DND-41 (cell line): Measurements from ENCODE around the gene AQP2.

Experiments used
- ATAC-seq: fragments of 200-7000 bp; cut with Tn5 transposase; 3 replicates; pipeline ENCODE4 v1.9.1; 2021; ENCODE audit warnings: low read depth; ENCODE audit not compliant: insufficient read depth
- DNase-seq: peaks from one replicate; pipeline ENCODE4 v3.0.0-alpha.2; 2020
- H2AFZ ChIP-seq: 2 replicates; pipeline ENCODE4 v1.6.0; 2012; ENCODE audit warnings: low read depth, low read length
- H3K27ac ChIP-seq: 2 replicates; pipeline ENCODE4 v1.5.1; 2012; ENCODE audit warnings: low read length, inconsistent platforms
- H3K27me3 ChIP-seq: fragments of 200-600 bp; sonication (generic); 2 replicates; pipeline ENCODE4 v1.6.0; 2012; ENCODE audit warnings: low read length, mild to moderate bottlenecking, inconsistent platforms; ENCODE audit not compliant: insufficient read depth, poor library complexity
- H3K36me3 ChIP-seq: 2 replicates; pipeline ENCODE4 v1.5.1; 2012; ENCODE audit warnings: low read length, inconsistent platforms; ENCODE audit not compliant: insufficient read depth
- H3K4me1 ChIP-seq: 2 replicates; pipeline ENCODE4 v1.5.1; 2012; ENCODE audit warnings: mild to moderate bottlenecking, low read length; ENCODE audit not compliant: insufficient read depth
- H3K4me2 ChIP-seq: 2 replicates; pipeline ENCODE4 v1.6.0; 2012; ENCODE audit warnings: mild to moderate bottlenecking, moderate library complexity, low read length, inconsistent platforms; ENCODE audit not compliant: insufficient read depth
- H3K4me3 ChIP-seq, 2 experiments: fragments of 200-600 bp in 1 of 2; shearing (Covaris generic) in 1 of 2; 2 replicates each; pipeline ENCODE4 v1.5.1; 2012 to 2016; ENCODE audit warnings: inconsistent platforms in 2 of 2, low read length in 2 of 2, mild to moderate bottlenecking in 2 of 2, low read depth in 1 of 2, moderate library complexity in 1 of 2
- H3K79me2 ChIP-seq: 2 replicates; pipeline ENCODE4 v1.6.0; 2012; ENCODE audit warnings: low read length, inconsistent platforms; ENCODE audit not compliant: insufficient read depth
- H3K9ac ChIP-seq: 2 replicates; pipeline ENCODE4 v1.6.0; 2012; ENCODE audit warnings: low read depth, mild to moderate bottlenecking, inconsistent platforms, low read length, moderate library complexity
- H3K9me3 ChIP-seq: 2 replicates; pipeline ENCODE4 v1.5.1; 2012; ENCODE audit warnings: low read length, moderate library complexity, mild to moderate bottlenecking, inconsistent platforms; ENCODE audit not compliant: insufficient read depth, severe bottlenecking
- H4K20me1 ChIP-seq: 2 replicates; pipeline ENCODE4 v1.6.0; 2012; ENCODE audit warnings: low read length; ENCODE audit not compliant: insufficient read depth
- EZH2 ChIP-seq: IDR thresholded peaks from 3 replicates; pipeline ENCODE4 v1.6.1; 2012; ENCODE audit warnings: borderline replicate concordance, low read depth, mild to moderate bottlenecking, moderate library complexity, low read length, inconsistent platforms; ENCODE audit not compliant: severe bottlenecking
- TF ChIP-seq, protein P1 (sequence below): IDR thresholded peaks from 2 replicates; pipeline ENCODE4 v1.5.1; 2012; ENCODE audit warnings: borderline replicate concordance, low read length, moderate library complexity, mild to moderate bottlenecking; ENCODE audit not compliant: poor library complexity, severe bottlenecking; ENCODE audit errors: extremely low read depth

The AQP2 gene

DNA sequence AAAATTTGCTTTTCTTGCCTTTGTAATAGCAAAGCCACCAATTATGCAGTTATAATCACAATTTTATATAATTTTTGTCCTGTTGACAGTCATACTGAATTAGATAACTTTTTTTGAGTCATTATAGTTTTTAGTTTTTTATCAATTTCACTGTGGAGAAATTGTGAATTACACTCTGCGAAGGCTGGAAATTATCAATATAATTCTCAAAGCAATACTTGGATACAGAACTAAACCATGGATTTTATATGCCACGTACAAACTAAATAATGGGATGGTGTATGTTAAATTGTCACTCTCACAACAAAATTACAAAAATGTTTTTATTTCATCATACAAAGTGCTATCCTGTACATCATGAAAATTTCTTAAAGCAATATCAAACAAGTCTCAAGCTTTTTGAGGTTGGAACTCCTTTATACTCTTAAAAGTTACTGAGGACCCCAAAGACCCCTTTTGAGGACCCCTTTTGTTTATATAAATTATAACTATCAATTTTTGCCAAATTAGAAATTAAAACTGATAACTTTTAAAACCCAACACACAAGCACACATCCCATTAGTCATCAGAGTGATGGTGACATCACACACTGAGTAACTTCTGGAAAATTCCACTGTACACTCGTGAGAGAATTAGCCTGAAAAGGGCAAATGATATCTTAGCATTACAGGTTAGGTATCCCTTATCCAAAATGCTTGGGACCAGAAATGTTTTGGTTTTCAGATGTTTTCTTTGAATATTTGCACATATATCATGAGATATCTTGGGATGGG lies 19.8 kb upstream of the AQP2 start:
- Histone ChIP-seq H3K79me2 (no peaks in the 10 kb centered on the region), H4K20me1 (no peaks in the 10 kb centered on the region), H3K27ac (no peak overlapping the region), H3K4me1 (no peaks in the 10 kb centered on the region), H3K4me3 (no peak overlapping the region), H3K9ac (no peak overlapping the region), H3K27me3 (peaks cover 12% of the 10 kb centered on the region), H3K36me3 (no peaks in the 10 kb centered on the region), H3K9me3 (no peaks in the 10 kb centered on the region), H3K4me2 (no peak overlapping the region), H2AFZ (no peak overlapping the region)
- DNase-seq (no peak), ATAC-seq (no peak)
- TF ChIP-seq, protein P1, sequence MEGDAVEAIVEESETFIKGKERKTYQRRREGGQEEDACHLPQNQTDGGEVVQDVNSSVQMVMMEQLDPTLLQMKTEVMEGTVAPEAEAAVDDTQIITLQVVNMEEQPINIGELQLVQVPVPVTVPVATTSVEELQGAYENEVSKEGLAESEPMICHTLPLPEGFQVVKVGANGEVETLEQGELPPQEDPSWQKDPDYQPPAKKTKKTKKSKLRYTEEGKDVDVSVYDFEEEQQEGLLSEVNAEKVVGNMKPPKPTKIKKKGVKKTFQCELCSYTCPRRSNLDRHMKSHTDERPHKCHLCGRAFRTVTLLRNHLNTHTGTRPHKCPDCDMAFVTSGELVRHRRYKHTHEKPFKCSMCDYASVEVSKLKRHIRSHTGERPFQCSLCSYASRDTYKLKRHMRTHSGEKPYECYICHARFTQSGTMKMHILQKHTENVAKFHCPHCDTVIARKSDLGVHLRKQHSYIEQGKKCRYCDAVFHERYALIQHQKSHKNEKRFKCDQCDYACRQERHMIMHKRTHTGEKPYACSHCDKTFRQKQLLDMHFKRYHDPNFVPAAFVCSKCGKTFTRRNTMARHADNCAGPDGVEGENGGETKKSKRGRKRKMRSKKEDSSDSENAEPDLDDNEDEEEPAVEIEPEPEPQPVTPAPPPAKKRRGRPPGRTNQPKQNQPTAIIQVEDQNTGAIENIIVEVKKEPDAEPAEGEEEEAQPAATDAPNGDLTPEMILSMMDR: no peak
- no peak for TF ChIP-seq EZH2

DNA sequence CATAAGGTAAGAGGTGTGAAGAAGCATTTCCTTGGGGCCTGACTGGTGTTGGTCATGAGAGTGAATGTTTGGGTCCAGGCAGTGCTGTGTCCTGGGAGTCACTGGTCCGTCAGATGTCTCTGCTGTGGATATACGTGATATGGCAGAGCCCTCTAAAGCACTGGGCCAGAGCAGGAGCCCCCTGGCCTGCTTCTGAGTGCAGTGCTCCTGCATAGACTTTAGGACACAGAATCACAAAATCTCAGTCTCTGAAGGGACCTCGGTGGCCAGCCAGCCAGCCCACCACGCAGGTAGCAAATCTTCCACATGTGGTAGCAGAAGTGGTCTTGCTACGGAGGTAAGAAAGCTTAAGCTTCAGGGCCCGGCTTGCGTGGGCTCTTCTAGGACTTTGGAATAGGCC lies 18.5 kb upstream of the AQP2 start:
- Histone ChIP-seq H3K4me3 (no peak overlapping the region), H3K36me3 (no peaks in the 10 kb centered on the region), H3K27ac (no peak overlapping the region), H3K4me1 (no peaks in the 10 kb centered on the region), H2AFZ (no peak overlapping the region), H4K20me1 (no peaks in the 10 kb centered on the region), H3K27me3 (peaks cover 12% of the 10 kb centered on the region), H3K9ac (no peak overlapping the region), H3K79me2 (no peaks in the 10 kb centered on the region), H3K9me3 (no peaks in the 10 kb centered on the region), H3K4me2 (no peak overlapping the region)
- TF ChIP-seq EZH2: no peak
- TF ChIP-seq, protein P1: no peak
- DNase-seq (no peak), ATAC-seq (no peak)

DNA sequence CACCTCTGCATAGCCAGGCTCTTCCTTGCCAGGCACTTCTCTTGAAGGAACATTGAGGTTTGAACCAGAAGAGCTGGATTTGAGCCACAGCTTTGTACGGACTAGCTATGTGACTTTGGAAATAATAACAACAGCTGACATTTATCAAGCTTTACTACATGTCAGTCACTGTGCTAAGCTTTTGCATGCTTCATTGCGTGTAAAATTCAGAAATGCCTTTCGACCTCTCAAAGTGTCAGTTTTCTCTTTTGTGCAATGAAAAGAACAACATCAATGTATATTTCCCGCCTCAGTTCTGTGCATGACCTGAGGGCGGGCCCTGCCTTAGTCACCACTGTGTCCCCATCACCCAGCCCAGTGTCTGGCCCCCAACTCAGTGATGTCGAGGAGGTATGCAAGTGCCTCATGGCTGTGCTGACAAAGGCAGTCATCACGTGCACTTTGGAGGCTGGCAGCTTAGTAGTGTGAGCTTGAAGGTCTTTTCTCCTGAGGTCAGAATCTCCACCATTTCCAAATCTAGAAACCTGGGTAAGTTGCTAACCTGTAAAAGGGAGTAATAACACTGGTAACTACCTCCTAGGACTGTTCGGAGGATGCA lies 17.9 kb upstream of the AQP2 start:
- H3K79me2 ChIP-seq: no peaks in the 10 kb centered on the region
- no peaks in the 10 kb centered on the region for H3K9me3 ChIP-seq
- TF ChIP-seq, protein P1: no peak
- no peak for TF ChIP-seq EZH2
- H3K4me2 ChIP-seq: no peak overlapping the region
- no peak for ATAC-seq
- H2AFZ ChIP-seq: no peak overlapping the region
- no peak for DNase-seq
- H3K27ac ChIP-seq: no peak overlapping the region
- H4K20me1 ChIP-seq: no peaks in the 10 kb centered on the region
- no peaks in the 10 kb centered on the region for H3K4me1 ChIP-seq
- no peaks in the 10 kb centered on the region for H3K36me3 ChIP-seq
- H3K27me3 ChIP-seq: peaks cover 12% of the 10 kb centered on the region
- H3K9ac ChIP-seq: no peak overlapping the region
- H3K4me3 ChIP-seq: no peak overlapping the region
